PC-3 (cell line): ENCODE results near the gene TALDO1. TPM values are rescaled to one million over a fixed set of nuclear protein-coding genes. Genes with fewer than 3 reads are reported as not detected.

ENCODE experiments used
- ATAC-seq: fragments of 200-7000 bp; cut with Tn5 transposase; 2 replicates; pipeline ENCODE4 v1.9.1; 2020; ENCODE audit warnings: mild to moderate bottlenecking, moderate library complexity
- BruUV-seq: library from RNA; stranded (reverse); fragments of 400-500 nt; replicated peaks from 2 replicates; lab custom pipeline; 2021; lab: Mats Ljungman, UMichigan
- CTCF ChIA-PET: fragments of 300-600 bp; sonication (Branson Sonifier 250); formaldehyde crosslinking; loops from one replicate; lab custom pipeline; 2022; ENCODE audit warnings: antibody characterized with exemption; lab: Charles Lee
- POLR2A ChIA-PET: fragments of 300-600 bp; sonication (Branson Sonifier 250); formaldehyde crosslinking; loops from one replicate; lab custom pipeline; 2022; ENCODE audit warnings: antibody characterized with exemption; ENCODE audit not compliant: unreplicated experiment; lab: Charles Lee
- DNase-seq: peaks from one replicate; pipeline ENCODE4 v3.0.0-alpha.2; 2015
- H2AFZ ChIP-seq: fragments of 300-600 bp; sonication (generic); 2 replicates; pipeline ENCODE4 v1.6.0; 2016; ENCODE audit warnings: antibody characterized with exemption, low read length
- H3F3A ChIP-seq: fragments of 300-600 bp; sonication (generic); one replicate; pipeline ENCODE4 v1.6.0; 2017; ENCODE audit warnings: antibody characterized with exemption, low read length, control low read depth, mild to moderate bottlenecking; ENCODE audit not compliant: unreplicated experiment
- H3K27ac ChIP-seq: fragments of 300-600 bp; sonication (generic); 2 replicates; pipeline ENCODE4 v1.5.1; 2016; ENCODE audit warnings: mild to moderate bottlenecking, low read length
- H3K27me3 ChIP-seq: fragments of 300-600 bp; sonication (generic); 2 replicates; pipeline ENCODE4 v1.6.1; 2016; ENCODE audit warnings: low read length, mixed read lengths
- H3K36me3 ChIP-seq: fragments of 300-600 bp; sonication (generic); 2 replicates; pipeline ENCODE4 v1.6.1; 2016; ENCODE audit warnings: low read depth, mixed run types, low read length, mixed read lengths
- H3K4me1 ChIP-seq: fragments of 300-600 bp; sonication (generic); 2 replicates; pipeline ENCODE4 v1.5.1; 2016; ENCODE audit warnings: low read length; ENCODE audit not compliant: insufficient read depth
- H3K4me2 ChIP-seq: fragments of 300-600 bp; sonication (generic); 2 replicates; pipeline ENCODE4 v1.6.0; 2016; ENCODE audit warnings: low read length
- H3K4me3 ChIP-seq: fragments of 300-600 bp; sonication (generic); 2 replicates; pipeline ENCODE4 v1.5.1; 2016; ENCODE audit warnings: mild to moderate bottlenecking, low read length, mixed read lengths
- H3K79me2 ChIP-seq: fragments of 300-600 bp; sonication (generic); 2 replicates; pipeline ENCODE4 v1.6.1; 2017; ENCODE audit warnings: low read length, mixed read lengths
- H3K9ac ChIP-seq: fragments of 300-600 bp; sonication (generic); 2 replicates; pipeline ENCODE4 v1.6.0; 2016; ENCODE audit warnings: mild to moderate bottlenecking, low read length
- H3K9me2 ChIP-seq: fragments of 300-600 bp; sonication (generic); replicated peaks from 2 replicates; pipeline ENCODE4 v1.6.1; 2016; ENCODE audit warnings: mixed run types, low read length, mixed read lengths
- H3K9me3 ChIP-seq: fragments of 300-600 bp; sonication (generic); 2 replicates; pipeline ENCODE4 v1.6.1; 2016; ENCODE audit warnings: low read length, mixed read lengths
- H4K20me1 ChIP-seq: fragments of 300-600 bp; sonication (generic); 2 replicates; pipeline ENCODE4 v1.6.1; 2016; ENCODE audit warnings: low read length, mixed read lengths
- EZH2 ChIP-seq: fragments of 300-600 bp; sonication (generic); IDR thresholded peaks from one replicate; pipeline ENCODE4 v1.6.1; 2017; ENCODE audit warnings: antibody characterized with exemption, mild to moderate bottlenecking, low read length; ENCODE audit not compliant: unreplicated experiment
- EZH2phosphoT487 ChIP-seq: fragments of 300-600 bp; sonication (generic); IDR thresholded peaks from 2 replicates; pipeline ENCODE4 v1.6.1; 2018; ENCODE audit warnings: mild to moderate bottlenecking, antibody characterized with exemption, low read length, borderline replicate concordance
- intact Hi-C: fragments of 100-400 bp; cut with micrococcal nuclease; formaldehyde crosslinking; loops from 2 replicates; pipeline ENCODE4 v1.9.0; 2023
- total RNA-seq: library from RNA; depleted of rRNA; stranded (reverse); fragments of >200 nt; gene quantifications from 2 replicates; pipeline ENCODE4 v1.2.3, GENCODE V29; 2014
- TF ChIP-seq, protein P1 (sequence below): fragments of 300-600 bp; sonication (generic); conservative IDR thresholded peaks from 2 replicates; pipeline ENCODE4 v1.5.1; 2017; ENCODE audit warnings: antibody characterized with exemption, low read depth, mild to moderate bottlenecking, low read length

TALDO1 gene
- total RNA-seq, 1 experiment from 2014 or later, result 326 TPM

DNA sequence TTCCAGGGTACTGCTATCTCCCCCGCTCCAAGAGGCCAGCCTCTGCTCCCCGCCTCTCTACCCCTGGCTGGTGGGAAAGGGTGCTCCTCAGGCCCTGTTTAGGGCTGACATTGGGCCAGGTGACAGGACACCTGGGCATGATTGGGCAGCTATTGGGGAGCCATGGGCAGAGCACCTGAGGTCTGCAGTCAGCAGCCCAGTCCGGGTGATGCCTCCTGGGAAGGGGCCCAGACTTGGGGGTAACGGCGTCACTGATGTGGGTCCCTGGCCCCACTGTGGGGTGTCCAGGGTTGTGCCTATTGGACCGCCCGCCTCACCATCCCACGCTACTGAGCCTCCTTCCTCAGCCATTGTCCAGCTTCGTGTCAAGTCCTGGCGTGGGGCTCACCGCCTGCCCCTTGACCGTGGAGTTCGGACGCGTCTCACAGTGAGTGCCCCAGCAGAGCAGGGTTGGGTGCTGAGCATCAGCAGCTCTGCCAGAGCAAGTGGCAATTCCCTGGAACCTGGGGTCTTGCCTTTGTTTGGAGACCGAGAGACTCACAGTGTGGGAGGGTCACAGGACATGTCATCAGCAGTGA is 32.8 kb downstream of the TALDO1 start:
- BruUV-seq, result no TSS peak
- no peak for TF ChIP-seq EZH2
- TF ChIP-seq EZH2phosphoT487, result no peak
- TF ChIP-seq, protein P1, sequence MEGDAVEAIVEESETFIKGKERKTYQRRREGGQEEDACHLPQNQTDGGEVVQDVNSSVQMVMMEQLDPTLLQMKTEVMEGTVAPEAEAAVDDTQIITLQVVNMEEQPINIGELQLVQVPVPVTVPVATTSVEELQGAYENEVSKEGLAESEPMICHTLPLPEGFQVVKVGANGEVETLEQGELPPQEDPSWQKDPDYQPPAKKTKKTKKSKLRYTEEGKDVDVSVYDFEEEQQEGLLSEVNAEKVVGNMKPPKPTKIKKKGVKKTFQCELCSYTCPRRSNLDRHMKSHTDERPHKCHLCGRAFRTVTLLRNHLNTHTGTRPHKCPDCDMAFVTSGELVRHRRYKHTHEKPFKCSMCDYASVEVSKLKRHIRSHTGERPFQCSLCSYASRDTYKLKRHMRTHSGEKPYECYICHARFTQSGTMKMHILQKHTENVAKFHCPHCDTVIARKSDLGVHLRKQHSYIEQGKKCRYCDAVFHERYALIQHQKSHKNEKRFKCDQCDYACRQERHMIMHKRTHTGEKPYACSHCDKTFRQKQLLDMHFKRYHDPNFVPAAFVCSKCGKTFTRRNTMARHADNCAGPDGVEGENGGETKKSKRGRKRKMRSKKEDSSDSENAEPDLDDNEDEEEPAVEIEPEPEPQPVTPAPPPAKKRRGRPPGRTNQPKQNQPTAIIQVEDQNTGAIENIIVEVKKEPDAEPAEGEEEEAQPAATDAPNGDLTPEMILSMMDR, result no peak
- H2AFZ ChIP-seq, result no peak overlapping the region
- DNase-seq, result no peak
- no peaks in the 10 kb centered on the region for H3K9me2 ChIP-seq
- POLR2A ChIA-PET, result no interaction called here
- H3F3A ChIP-seq, result no peaks in the 10 kb centered on the region
- ATAC-seq, result no peak
- H3K4me1 ChIP-seq, result peaks cover 13% of the 10 kb centered on the region
- H3K9ac ChIP-seq, result no peak overlapping the region
- H3K36me3 ChIP-seq, result no peaks in the 10 kb centered on the region
- H3K9me3 ChIP-seq, result no peaks in the 10 kb centered on the region
- H3K4me3 ChIP-seq, result no peak overlapping the region
- intact Hi-C loops, result no loop called here
- no peak overlapping the region for H3K4me2 ChIP-seq
- H3K27me3 ChIP-seq, result no peaks in the 10 kb centered on the region
- H4K20me1 ChIP-seq, result peaks cover 5% of the 10 kb centered on the region
- H3K79me2 ChIP-seq, result peaks cover 31% of the 10 kb centered on the region
- CTCF ChIA-PET, result no interaction called here
- no peak overlapping the region for H3K27ac ChIP-seq

DNA sequence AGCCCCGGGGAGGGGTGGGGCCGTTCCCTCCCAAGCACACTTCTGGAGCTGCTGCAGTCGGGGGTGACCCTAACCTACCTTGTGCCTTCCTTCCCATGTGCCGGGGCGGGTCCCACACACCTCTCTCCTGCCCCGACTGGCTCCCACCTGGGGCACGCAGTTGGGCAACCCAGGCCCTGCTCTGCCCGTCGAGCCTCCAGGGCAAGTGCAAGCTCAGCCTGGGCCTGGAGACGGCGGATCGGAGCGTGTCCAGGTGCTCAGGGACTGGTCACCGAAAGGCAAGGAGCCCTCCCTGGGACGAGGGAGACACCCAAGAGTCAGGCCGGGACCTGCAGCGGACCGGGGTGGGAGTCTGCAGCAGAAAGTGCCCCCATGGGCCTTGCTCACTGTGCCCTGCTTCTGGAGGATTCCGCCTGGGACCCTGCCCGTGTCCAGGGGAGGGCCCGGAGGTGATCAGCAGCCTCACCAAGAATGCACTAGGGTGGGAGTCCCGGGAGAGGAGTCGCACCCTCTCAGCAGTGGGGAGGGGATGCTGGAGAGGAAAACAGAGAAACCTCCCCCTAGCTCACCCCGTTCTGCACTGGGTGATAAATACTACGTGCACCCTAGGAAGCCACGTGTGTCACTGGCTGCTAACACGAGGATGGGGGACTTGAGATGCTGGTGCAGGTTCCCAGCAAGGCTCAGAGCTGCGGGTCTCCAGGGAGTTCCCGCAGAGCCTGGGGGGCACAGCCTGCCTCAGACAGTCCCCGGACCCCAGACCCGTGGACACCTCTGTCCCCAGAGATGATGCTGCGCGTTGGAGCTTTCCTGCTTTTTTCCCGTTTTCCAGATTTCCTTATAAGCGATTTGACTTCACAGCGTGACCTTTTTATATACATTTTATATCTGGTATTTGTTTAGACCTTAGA is 35.3 kb downstream of the TALDO1 start:
- CTCF ChIA-PET, result interaction anchor here (0.6 kb wide), 1 partner anchor 115 kb away, joined by 3 read pairs; no protein-coding TSS in a partner anchor
- DNase-seq, result no peak
- intact Hi-C loops, result no loop called here

More for the DNA sequence above, 35.3 kb downstream of the TALDO1 start:
- Histone ChIP-seq H3K4me1 (peaks cover 6% of the 10 kb centered on the region; the same call in 1 of the 2 replicates), H2AFZ (no peak overlapping the region), H3F3A (no peaks in the 10 kb centered on the region), H3K4me2 (no peak overlapping the region), H3K9me2 (no peaks in the 10 kb centered on the region), H4K20me1 (no peaks in the 10 kb centered on the region), H3K9ac (no peak overlapping the region), H3K9me3 (no peaks in the 10 kb centered on the region), H3K79me2 (peaks cover 11% of the 10 kb centered on the region), H3K27ac (no peak overlapping the region), H3K27me3 (no peaks in the 10 kb centered on the region), H3K36me3 (no peaks in the 10 kb centered on the region), H3K4me3 (no peak overlapping the region)
- BruUV-seq, result no TSS peak
- POLR2A ChIA-PET, result no interaction called here
- ATAC-seq, result no peak
- TF ChIP-seq EZH2phosphoT487 (no peak), EZH2 (no peak)
- TF ChIP-seq, protein P1, result no peak
